ENCODE results near the gene NOXRED1.

NOXRED1 gene

GRCh38 chr14:77409131-77409533 lies 14.2 kb downstream of the NOXRED1 start:
- TF ChIP-seq CTCF (IDR thresholded peaks at IDR 0.05) = no peak
- H3K27ac ChIP-seq = no peak overlapping the region
- DNase-seq (ENCODE audit: low spot score) = no peak
- H3K4me3 ChIP-seq = no peak overlapping the region

- H3K4me3 ChIP-seq = no peak overlapping the region
- no peak for TF ChIP-seq CTCF (IDR thresholded peaks at IDR 0.05)
- DNase-seq (ENCODE audit: low spot score) = no peak
- no peak overlapping the region for H3K27ac ChIP-seq
These were observed 16.2 kb downstream of the NOXRED1 start for GRCh38 chr14:77407158-77407557.

- DNase-seq (ENCODE audit: low spot score) = no peak
- Histone ChIP-seq H3K4me3 (no peak overlapping the region), H3K27ac (no peak overlapping the region)
- TF ChIP-seq CTCF (IDR thresholded peaks at IDR 0.05) = no peak
These were observed 16.6 kb downstream of the NOXRED1 start for GRCh38 chr14:77406718-77407117.

- DNase-seq (ENCODE audit: low spot score) = no peak
- H3K27ac ChIP-seq = no peak overlapping the region
- no peak overlapping the region for H3K4me3 ChIP-seq
- TF ChIP-seq CTCF (IDR thresholded peaks at IDR 0.05) = no peak
These were observed 17.2 kb downstream of the NOXRED1 start for GRCh38 chr14:77406086-77406485.

- no peak overlapping the region for H3K27ac ChIP-seq
- TF ChIP-seq CTCF (IDR thresholded peaks at IDR 0.05) = no peak
- H3K4me3 ChIP-seq = no peak overlapping the region
- no peak for DNase-seq (ENCODE audit: low spot score)
These were observed 19.6 kb downstream of the NOXRED1 start for GRCh38 chr14:77403768-77404167.

- H3K27ac ChIP-seq = no peak overlapping the region
These were observed 23.1 kb downstream of the NOXRED1 start for GRCh38 chr14:77400216-77400615.

GRCh38 chr14:77390188-77390587 lies 33.1 kb downstream of the NOXRED1 start:
- Histone ChIP-seq H3K4me3 (no peak overlapping the region), H3K27ac (no peak overlapping the region)
- DNase-seq (ENCODE audit: low spot score) = no peak
- no peak for TF ChIP-seq CTCF (IDR thresholded peaks at IDR 0.05)

More at GRCh38 chr14:77400216-77400615, 23.1 kb downstream of the NOXRED1 start:
- H3K4me3 ChIP-seq = no peak overlapping the region
- no peak for DNase-seq (ENCODE audit: low spot score)
- no peak for TF ChIP-seq CTCF (IDR thresholded peaks at IDR 0.05)
